Neural progenitor cell (in vitro differentiated cells): ENCODE data around the gene EPB41L4A.

ENCODE experiments used
- CTCF ChIP-seq: fragments of 200-600 bp; sonication (generic); IDR thresholded peaks from 2 replicates; pipeline ENCODE4 v1.5.1; 2017; ENCODE audit warnings: antibody characterized with exemption, mild to moderate bottlenecking
- EZH2 ChIP-seq: fragments of 200-600 bp; sonication (generic); IDR thresholded peaks from 2 replicates; pipeline ENCODE4 v1.6.1; 2017; ENCODE audit warnings: antibody characterized with exemption, mild to moderate bottlenecking, moderate library complexity
- EZH2phosphoT487 ChIP-seq: fragments of 200-600 bp; sonication (generic); IDR thresholded peaks from 2 replicates; pipeline ENCODE4 v1.6.1; 2017; ENCODE audit warnings: antibody characterized with exemption

GRCh38 chr5:112401924-112402323 lies 17.2 kb downstream of the EPB41L4A start:
- no peak for TF ChIP-seq CTCF
- no peak for TF ChIP-seq EZH2
- no peak for TF ChIP-seq EZH2phosphoT487
